ENCODE measurements around the gene IVD. TPM values are rescaled to one million over a fixed set of nuclear protein-coding genes. Genes with fewer than 3 reads are reported as not detected.

IVD gene
- total RNA-seq, 1 experiment from 2014 or later: 93.1 TPM

DNA sequence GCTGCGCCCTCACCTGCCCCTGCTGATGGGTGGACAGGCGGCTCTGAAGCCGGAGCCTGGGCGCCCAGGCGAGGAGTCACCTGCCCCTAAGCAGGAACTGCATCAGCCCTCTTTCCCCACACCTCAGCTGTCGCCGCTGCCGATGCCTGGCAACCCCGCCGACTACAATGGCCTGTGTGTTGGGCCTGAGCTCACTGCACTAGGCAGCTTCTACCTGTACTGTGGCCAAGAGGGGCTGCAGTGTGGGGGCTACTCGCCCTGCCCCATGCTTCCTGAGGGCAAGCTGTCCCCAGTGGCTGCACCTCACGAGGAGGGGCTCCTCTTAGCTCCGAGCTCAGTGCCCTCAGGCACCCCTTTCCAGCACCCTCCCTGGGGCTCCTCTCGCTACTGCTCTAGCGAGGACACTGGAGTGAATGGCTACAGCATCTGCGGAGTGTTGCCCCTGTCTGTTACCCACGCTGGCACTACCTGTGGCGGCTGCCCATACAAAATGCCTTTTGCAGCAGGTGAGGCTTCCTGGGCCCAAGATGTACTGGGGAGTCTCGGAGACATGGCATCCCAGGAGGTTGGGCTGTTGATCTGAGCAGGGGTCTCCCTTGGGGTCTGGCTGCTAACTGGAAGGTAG is 53.9 kb downstream of the IVD start:
- Histone ChIP-seq H3K56ac (ENCODE audit: insufficient read length, low read depth, low read length) (no peak overlapping the region), H2BK15ac (ENCODE audit: low read depth, low read length) (no peak overlapping the region), H2AK5ac (ENCODE audit: insufficient read length, low read length) (no peak overlapping the region), H3K23me2 (ENCODE audit: insufficient read length, low read depth, low read length, poor library complexity, severe bottlenecking) (no peaks in the 10 kb centered on the region), H2BK5ac (ENCODE audit: insufficient read length, low read length) (no peak overlapping the region), H3T11ph (ENCODE audit: low read length) (no peak overlapping the region), H4K8ac (replicated peaks; ENCODE audit: insufficient read length, low read depth, low read length) (no peak overlapping the region), H3K4ac (ENCODE audit: low read depth, low read length) (no peak overlapping the region), H3K9ac (ENCODE audit: extremely low read depth, insufficient read length, low read length) (no peak overlapping the region), H3K27me3 (ENCODE audit: insufficient read depth, low read length) (no peaks in the 10 kb centered on the region), H2BK20ac (ENCODE audit: low read depth, low read length, poor library complexity, severe bottlenecking) (no peak overlapping the region), H3K18ac (ENCODE audit: insufficient read length, low read depth, low read length) (no peak overlapping the region), H4K91ac (ENCODE audit: insufficient read length, low read depth, low read length) (no peak overlapping the region), H3K9me3 (ENCODE audit: control insufficient read depth, low read depth, low read length) (no peaks in the 10 kb centered on the region), H3K79me1 (ENCODE audit: insufficient read depth, low read depth, low read length, poor library complexity, severe bottlenecking) (peaks cover 13% of the 10 kb centered on the region), H2AFZ (ENCODE audit: low read length) (no peak overlapping the region), H4K5ac (ENCODE audit: insufficient read length, low read depth, low read length) (no peak overlapping the region), H3K23ac (ENCODE audit: insufficient read length, low read depth, low read length) (no peak overlapping the region), H3K79me2 (ENCODE audit: insufficient read depth, low read length) (peaks cover 13% of the 10 kb centered on the region; the same call in 1 of the 2 replicates), H4K20me1 (ENCODE audit: control insufficient read depth, insufficient read depth, insufficient read length) (no peaks in the 10 kb centered on the region), H3K4me1 (ENCODE audit: insufficient read depth, low read length) (no peaks in the 10 kb centered on the region), H3K27ac (ENCODE audit: insufficient read length, low read depth, low read length) (no peak overlapping the region), H2BK12ac (ENCODE audit: insufficient read length, low read depth, low read length) (no peak overlapping the region), H3K14ac (ENCODE audit: insufficient read depth, low read length) (no peak overlapping the region), H3K4me2 (ENCODE audit: insufficient read depth, insufficient read length, low read length) (no peak overlapping the region), H2BK120ac (ENCODE audit: low read depth, low read length, poor library complexity, severe bottlenecking) (no peak overlapping the region)
- Mint-ChIP-seq H3K36me3 (ENCODE audit: insufficient read depth in 1 of 3, low read depth in 3 of 3) (peaks cover 17 to 54% (median 34%) of the 10 kb centered on the region in 3 experiments; a peak in 6 of 7 replicates), H3K4me1 (peaks cover 21 to 23% of the 10 kb centered on the region in 2 experiments), H3K27me3 (ENCODE audit: low read depth) (no peaks in the 10 kb centered on the region), H3K9me3 (no peaks in the 10 kb centered on the region), H3K27ac (no peak overlapping the region), H3K4me3 (no peak overlapping the region)
- no CpG with 5 or more reads among the region's 19 CpGs for WGBS (ENCODE audit: extremely low coverage, insufficient read length, low lambda C conversion rate)
- DNase-seq: no peak
- TF ChIP-seq, protein P1, sequence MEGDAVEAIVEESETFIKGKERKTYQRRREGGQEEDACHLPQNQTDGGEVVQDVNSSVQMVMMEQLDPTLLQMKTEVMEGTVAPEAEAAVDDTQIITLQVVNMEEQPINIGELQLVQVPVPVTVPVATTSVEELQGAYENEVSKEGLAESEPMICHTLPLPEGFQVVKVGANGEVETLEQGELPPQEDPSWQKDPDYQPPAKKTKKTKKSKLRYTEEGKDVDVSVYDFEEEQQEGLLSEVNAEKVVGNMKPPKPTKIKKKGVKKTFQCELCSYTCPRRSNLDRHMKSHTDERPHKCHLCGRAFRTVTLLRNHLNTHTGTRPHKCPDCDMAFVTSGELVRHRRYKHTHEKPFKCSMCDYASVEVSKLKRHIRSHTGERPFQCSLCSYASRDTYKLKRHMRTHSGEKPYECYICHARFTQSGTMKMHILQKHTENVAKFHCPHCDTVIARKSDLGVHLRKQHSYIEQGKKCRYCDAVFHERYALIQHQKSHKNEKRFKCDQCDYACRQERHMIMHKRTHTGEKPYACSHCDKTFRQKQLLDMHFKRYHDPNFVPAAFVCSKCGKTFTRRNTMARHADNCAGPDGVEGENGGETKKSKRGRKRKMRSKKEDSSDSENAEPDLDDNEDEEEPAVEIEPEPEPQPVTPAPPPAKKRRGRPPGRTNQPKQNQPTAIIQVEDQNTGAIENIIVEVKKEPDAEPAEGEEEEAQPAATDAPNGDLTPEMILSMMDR (conservative IDR thresholded peaks at IDR 0.05): no peak
